ENCODE results near the gene PHF2. TPM values are rescaled to one million over a fixed set of nuclear protein-coding genes. Genes with fewer than 3 reads are reported as not detected.

Gene PHF2
- total RNA-seq, 3 donors from 2014 or later, result 24.8 to 26.9 (median 25.9) TPM

GRCh38 chr9:93645921-93646639, 69.7 kb downstream of the PHF2 start:
- TF ChIP-seq POLR2AphosphoS5 (IDR thresholded peaks at IDR 0.05), result no peak
- TF ChIP-seq, protein P1, sequence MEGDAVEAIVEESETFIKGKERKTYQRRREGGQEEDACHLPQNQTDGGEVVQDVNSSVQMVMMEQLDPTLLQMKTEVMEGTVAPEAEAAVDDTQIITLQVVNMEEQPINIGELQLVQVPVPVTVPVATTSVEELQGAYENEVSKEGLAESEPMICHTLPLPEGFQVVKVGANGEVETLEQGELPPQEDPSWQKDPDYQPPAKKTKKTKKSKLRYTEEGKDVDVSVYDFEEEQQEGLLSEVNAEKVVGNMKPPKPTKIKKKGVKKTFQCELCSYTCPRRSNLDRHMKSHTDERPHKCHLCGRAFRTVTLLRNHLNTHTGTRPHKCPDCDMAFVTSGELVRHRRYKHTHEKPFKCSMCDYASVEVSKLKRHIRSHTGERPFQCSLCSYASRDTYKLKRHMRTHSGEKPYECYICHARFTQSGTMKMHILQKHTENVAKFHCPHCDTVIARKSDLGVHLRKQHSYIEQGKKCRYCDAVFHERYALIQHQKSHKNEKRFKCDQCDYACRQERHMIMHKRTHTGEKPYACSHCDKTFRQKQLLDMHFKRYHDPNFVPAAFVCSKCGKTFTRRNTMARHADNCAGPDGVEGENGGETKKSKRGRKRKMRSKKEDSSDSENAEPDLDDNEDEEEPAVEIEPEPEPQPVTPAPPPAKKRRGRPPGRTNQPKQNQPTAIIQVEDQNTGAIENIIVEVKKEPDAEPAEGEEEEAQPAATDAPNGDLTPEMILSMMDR (IDR thresholded peaks at IDR 0.05), result no peak
- H3K4me1 ChIP-seq, result no peaks in the 10 kb centered on the region
- no peaks in the 10 kb centered on the region for H3K27me3 ChIP-seq
- no peak overlapping the region for H3K27ac ChIP-seq
- peaks cover 7% of the 10 kb centered on the region for H3K36me3 ChIP-seq
- peak in 1 of 2 donors; percentile 33 for DNase-seq (ENCODE audit: low spot score in 2 of 2)
- intact Hi-C loops (cut with DNase I; ENCODE audit: low total_unique reads), result no loop called here
- H3K4me3 ChIP-seq, result no peak overlapping the region
- no peaks in the 10 kb centered on the region for H3K9me3 ChIP-seq

DNA sequence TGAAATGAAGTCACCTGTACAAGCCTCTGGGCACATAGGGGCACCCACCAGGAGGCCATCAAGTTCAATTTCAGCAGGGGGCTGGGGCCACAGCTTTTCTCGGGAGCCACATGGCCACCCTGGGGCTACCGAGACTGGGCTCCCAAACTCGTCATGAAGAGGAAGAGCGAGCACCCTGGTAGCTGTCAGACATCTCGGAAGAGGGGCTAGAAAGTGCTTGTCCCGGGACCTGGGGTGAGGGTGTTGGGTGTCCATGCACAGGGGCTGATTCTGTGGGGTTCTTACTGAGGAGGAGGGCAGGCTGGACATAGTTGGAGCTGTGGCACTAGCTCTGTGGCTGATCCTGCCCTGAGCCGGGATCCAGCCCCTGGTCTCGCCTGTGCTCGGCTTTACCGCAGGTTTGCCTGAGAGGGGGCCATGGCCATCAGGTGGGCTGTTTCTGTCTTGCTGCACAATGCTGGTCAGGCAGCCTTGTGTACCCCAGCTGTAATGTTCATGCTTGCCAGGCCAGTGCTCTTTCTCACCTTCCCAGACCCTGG, 70.3 kb downstream of the PHF2 start:
- TF ChIP-seq POLR2AphosphoS5 (IDR thresholded peaks at IDR 0.05) (no peak), POLR2A (IDR thresholded peaks at IDR 0.05) (no peak)
- TF ChIP-seq, protein P1 (IDR thresholded peaks at IDR 0.05), result no peak
- Histone ChIP-seq H3K27ac (no peak overlapping the region), H3K4me3 (no peak overlapping the region), H3K36me3 (peaks cover 7% of the 10 kb centered on the region), H3K27me3 (no peaks in the 10 kb centered on the region), H3K9me3 (no peaks in the 10 kb centered on the region), H3K4me1 (no peaks in the 10 kb centered on the region)
- intact Hi-C loops (cut with DNase I; ENCODE audit: low total_unique reads), result no loop called here
- DNase-seq (ENCODE audit: low spot score in 2 of 2), result no peak

GRCh38 chr9:93648181-93648580, 71.8 kb downstream of the PHF2 start:
- no peak for TF ChIP-seq POLR2A (IDR thresholded peaks at IDR 0.05)
- TF ChIP-seq POLR2AphosphoS5 (IDR thresholded peaks at IDR 0.05), result no peak
- TF ChIP-seq, protein P1 (IDR thresholded peaks at IDR 0.05), result no peak
- H3K9me3 ChIP-seq, result no peaks in the 10 kb centered on the region
- peaks cover 7% of the 10 kb centered on the region for H3K36me3 ChIP-seq
- H3K4me3 ChIP-seq, result no peak overlapping the region
- DNase-seq (ENCODE audit: low spot score in 2 of 2), result no peak
- H3K4me1 ChIP-seq, result no peaks in the 10 kb centered on the region
- intact Hi-C loops (cut with DNase I; ENCODE audit: low total_unique reads), result no loop called here
- H3K27ac ChIP-seq, result no peak overlapping the region
- no peaks in the 10 kb centered on the region for H3K27me3 ChIP-seq

DNA sequence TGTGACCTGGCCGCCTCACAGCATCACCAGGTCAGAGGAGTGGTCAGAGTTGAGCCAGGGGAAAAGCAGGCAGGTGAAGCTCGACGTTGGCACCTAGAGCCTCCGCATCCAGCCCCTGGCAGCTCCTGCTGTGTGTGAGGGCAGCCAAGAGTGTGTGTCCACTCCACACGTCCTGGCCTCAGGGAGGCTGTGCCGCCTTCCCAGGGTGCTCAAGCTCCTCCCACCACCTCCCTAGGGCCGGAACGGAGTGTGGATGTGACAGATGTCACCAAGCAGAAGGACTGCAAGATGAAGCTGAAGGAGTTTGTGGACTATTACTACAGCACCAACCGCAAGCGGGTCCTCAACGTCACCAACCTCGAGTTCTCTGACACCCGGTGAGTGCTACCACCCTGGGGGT, 72.5 kb downstream of the PHF2 start:
- Histone ChIP-seq H3K36me3 (peaks cover 7% of the 10 kb centered on the region), H3K4me3 (no peak overlapping the region), H3K9me3 (no peaks in the 10 kb centered on the region), H3K4me1 (no peaks in the 10 kb centered on the region), H3K27ac (no peak overlapping the region), H3K27me3 (no peaks in the 10 kb centered on the region)
- TF ChIP-seq POLR2A (IDR thresholded peaks at IDR 0.05), result no peak
- TF ChIP-seq, protein P1 (IDR thresholded peaks at IDR 0.05), result no peak
- TF ChIP-seq POLR2AphosphoS5 (IDR thresholded peaks at IDR 0.05), result no peak
- intact Hi-C loops (cut with DNase I; ENCODE audit: low total_unique reads), result no loop called here
- DNase-seq (ENCODE audit: low spot score in 2 of 2), result no peak

- DNase-seq (ENCODE audit: low spot score in 2 of 2), result no peak
- intact Hi-C loops (cut with DNase I; ENCODE audit: low total_unique reads), result no loop called here
- peaks cover 7% of the 10 kb centered on the region for H3K36me3 ChIP-seq
These were observed 73.4 kb downstream of the PHF2 start for GRCh38 chr9:93649610-93650261.

More at GRCh38 chr9:93649610-93650261, 73.4 kb downstream of the PHF2 start:
- no peak overlapping the region for H3K4me3 ChIP-seq
- no peak overlapping the region for H3K27ac ChIP-seq
- H3K9me3 ChIP-seq, result no peaks in the 10 kb centered on the region
- no peaks in the 10 kb centered on the region for H3K27me3 ChIP-seq
- H3K4me1 ChIP-seq, result no peaks in the 10 kb centered on the region
- TF ChIP-seq, protein P1 (IDR thresholded peaks at IDR 0.05), result no peak
- TF ChIP-seq POLR2AphosphoS5 (IDR thresholded peaks at IDR 0.05), result no peak
- TF ChIP-seq POLR2A (IDR thresholded peaks at IDR 0.05), result no peak

Measured in breast epithelium (tissue), 4 donors.